Femur (tissue), 1 donor: Measurements from ENCODE around the gene ERMARD.
A peak's percentile ranks its signal among the peaks of the same experiment; 100 is the strongest.

Experiments used
- DNase-seq: peaks from one replicate; pipeline ENCODE4 v3.0.0-alpha.2; 2017

The ERMARD gene

DNA sequence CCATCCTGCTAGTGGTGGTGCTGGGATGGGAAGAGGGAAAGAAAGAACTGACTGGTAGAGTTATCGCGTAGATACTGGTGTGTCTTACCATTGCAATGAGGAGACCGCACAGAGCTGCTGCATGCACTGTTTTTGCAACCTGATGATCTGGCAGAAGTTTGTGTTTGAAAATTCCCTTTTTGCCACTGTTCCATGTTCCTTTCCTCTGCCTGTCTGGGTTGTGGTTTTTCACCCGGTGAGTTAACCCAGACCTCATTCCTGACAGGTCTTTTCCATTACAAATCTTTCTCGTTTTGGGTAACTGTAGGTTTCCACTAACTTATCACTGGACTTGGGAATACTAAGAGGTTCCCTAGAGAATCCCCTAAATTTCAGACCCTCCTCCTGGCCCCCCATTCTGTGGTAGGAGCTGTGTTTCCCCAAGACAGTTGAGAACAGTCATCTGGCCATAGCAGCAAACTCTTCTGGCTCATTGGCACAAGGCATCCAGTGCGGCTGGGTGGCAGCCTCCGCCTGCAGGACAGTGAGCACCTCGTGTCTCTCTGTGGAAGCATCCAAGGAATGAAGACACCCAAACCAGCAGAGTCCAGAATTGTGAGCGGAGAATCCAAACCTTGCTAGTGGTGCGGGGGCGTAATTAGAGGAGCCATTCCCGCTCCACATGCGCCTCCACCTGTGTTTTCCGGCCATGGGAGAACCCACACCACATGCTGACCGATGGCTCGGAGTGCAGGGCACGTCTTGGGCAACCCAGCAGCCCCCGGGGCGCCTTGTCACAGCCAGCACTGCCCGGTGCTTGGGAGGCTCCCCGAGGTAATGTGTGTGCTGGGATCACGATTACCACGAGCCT, 32.8 kb downstream of the ERMARD start:
- DNase-seq = no peak

DNA sequence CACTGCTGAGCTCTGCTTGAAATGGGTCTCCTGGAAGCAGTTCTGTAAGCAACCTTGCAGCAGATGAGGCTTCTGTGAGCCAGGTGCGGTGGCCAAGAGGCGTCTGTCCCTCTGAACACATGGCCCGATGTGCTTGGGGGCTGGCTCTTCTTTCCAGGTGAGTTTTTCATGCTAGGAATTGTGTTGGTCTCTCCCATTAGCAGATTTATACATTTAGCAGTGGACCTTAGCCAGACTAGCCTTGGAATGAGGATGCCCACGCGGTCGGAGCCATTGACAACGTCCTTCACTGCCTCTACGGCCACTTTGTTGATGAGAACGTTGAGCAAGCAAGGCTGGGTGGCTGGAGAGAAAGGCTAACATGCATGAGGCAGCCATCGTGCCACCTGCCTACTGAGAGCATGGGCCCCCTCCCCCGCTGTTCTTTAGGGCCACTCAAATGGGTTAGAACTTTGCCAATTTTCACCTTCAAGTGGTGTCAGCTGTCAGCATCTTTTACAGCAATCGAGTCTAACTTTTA, 33.5 kb downstream of the ERMARD start:
- peak; percentile 5 for DNase-seq

DNA sequence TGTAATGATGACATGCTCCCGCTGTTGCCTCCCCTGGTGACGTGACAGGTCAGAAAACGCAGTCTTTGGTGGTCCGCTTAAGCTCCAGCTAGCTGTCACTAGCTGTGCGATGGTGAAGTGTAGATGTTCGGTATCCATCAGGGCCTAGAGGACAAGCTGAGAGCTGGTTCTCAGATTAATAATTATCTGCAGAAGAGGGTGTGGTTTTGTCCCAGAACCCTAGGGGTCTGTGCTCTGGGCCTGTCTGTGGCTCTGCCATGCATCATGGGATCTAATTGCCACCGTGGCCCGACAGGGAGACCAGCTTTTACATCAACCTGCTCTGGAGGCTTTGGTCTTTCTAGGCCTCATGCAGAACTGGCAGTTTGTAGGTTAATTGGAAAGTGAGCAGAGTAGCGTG, 34.1 kb downstream of the ERMARD start:
- peak; percentile 8 for DNase-seq

DNA sequence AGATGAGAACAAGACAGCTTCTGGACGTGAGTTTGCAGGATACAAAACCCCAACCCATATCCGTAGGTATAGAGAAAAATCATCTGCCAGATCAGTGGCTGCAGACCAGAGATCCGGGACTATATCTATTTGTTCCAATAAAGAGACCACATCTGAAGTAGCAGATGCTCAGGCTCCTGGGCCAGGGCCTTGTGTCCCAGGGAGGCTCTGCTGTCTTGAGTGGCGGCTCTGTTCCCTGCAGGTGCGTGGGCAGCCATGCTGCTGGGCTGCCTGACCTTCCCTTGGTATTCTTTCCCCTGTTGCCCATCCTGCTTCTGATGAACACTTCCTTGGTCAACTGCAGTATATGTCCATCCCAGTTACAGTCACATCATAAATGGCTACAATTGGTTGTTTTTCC, 34.9 kb downstream of the ERMARD start:
- DNase-seq = peak; percentile 7

DNA sequence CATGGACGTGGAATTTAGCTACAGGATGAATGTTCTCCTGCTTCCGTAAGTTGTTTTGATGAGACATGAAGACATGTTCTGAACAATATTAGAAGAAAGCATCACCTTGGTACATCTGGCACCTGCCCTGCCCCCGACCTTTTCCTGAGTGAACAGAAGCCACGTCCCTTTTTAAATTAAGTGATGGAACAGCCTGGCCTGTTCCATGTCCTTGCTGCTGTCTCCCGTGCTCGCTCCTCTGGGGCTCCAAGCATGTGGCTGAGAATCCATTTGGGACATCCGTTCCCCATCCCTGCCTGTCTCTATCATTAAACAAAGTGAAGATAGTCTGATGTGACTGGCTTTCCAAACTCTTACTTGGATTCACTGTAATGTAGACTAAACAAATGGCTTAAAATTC, 36.4 kb downstream of the ERMARD start:
- DNase-seq = peak; percentile 5

DNA sequence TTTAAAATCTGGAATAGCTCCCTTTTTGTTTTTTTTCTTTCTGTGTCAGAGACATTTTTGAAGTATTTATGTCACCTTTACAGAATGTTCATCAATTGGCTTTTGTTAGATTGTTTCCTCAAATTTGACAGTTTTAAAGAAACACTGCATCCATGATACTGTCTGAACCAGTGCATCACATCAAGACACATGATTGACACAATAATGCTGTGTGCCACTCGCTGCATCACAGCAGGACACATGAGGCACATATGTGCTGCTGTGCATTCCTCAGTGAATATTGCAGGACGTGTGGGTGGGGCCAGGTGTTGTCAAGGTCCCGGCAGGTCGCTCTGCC, 37.4 kb downstream of the ERMARD start:
- DNase-seq = no peak

DNA sequence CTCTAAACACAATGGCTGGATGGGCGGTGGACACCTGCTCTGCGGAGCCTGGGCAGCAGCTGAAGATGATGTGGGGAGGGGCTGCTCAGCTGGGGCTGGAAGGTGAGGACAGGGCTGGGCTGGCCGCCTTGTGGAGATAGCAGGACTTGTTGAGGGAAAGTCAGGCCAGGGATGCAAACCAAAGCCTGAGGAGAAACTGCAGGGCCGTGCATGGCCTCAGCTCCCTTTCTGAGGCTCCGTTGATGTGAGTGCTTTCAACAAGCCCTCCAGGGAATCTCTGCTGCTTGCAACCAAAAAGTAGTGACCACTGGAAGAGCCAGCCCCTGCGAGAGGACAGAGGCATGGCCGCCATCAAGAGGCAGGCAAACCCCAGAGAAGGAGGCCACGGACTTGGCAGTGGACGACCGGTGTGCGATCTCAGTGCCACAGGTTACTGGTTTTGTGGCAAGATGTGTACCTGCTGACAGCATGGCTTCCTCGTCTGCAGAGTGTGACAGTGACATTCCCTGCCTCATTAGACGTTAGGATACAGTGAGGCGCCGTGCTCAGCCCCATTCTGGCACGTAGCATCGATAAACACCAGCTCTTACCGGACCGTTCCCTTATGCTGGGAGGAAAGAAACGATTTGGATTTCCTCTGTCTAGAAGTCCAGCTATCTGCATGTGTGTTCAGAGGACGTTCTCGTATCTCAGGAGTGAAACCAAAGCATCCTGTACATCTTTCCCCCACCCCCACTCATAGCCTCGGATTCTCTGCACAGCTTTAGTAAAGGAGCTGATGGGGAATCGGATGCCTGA, 37.9 kb downstream of the ERMARD start:
- peak; percentile 22 for DNase-seq

DNA sequence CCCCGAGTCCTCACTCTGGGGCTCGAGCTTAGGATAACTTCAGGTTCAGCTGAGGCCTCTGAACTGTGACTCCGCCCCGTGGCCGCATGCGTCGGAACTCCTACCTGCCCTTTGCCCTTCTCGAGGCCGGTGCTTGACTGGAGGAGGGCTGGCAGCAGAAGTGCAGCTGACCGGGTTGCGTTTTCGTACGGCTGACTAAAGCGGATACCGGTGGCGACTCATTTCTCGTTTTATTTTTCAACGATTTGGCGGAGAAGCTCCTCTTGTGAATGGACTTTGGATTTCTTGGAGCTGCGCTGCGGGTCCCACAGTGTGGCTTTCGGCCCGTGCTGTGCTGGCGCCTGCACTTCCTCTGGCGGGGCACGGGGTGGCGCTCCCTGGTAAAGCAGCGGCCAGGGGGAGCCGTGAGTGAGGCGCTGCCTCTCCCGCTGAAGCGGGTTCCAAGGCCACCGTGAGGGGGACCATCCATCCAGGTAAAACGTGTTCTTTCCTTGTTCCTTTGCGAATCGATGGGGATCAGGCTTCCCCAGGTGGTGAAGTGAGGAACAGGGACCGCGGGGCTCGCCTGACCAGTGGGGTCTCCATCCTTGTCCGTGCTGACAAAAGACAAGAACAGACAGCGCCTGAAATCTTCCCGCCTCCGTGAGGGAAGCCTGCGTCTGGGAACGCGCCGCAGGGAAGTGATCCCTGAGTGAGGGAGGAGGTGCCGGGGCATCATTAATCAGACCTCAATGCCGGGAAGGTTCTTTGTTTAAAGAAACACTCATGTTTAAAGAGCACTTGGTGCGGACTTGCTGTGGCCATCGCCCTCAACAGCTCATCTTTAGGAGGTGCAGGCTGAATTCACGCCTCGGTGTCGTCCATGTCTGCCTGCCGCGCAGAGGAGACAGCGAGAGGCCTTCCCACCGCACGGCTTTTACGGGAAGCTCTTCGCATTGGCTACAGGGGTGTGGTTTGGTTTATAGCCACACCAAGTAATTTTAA, 38.8 kb downstream of the ERMARD start:
- peak; percentile 87 for DNase-seq

DNA sequence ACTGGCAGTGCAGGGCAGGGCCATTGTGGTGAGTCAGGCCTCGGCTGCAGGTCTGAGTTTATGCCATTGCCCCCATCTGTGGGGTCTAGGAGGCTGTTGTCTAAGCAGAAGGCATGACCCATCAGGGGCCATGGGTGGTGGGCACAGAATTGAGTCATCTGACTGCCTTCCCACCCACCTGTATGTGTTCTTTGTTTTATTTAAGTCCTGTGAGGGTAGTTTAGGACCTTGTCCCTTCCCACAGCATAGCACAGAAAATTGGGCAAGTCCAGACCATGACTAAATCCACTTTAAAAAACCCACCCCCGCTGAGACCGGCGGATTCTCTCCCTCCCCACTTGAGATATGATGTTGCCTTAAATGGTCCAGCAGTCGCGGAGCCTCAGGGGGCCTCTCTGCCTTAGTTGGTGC, 40.3 kb downstream of the ERMARD start:
- DNase-seq = peak; percentile 18

DNA sequence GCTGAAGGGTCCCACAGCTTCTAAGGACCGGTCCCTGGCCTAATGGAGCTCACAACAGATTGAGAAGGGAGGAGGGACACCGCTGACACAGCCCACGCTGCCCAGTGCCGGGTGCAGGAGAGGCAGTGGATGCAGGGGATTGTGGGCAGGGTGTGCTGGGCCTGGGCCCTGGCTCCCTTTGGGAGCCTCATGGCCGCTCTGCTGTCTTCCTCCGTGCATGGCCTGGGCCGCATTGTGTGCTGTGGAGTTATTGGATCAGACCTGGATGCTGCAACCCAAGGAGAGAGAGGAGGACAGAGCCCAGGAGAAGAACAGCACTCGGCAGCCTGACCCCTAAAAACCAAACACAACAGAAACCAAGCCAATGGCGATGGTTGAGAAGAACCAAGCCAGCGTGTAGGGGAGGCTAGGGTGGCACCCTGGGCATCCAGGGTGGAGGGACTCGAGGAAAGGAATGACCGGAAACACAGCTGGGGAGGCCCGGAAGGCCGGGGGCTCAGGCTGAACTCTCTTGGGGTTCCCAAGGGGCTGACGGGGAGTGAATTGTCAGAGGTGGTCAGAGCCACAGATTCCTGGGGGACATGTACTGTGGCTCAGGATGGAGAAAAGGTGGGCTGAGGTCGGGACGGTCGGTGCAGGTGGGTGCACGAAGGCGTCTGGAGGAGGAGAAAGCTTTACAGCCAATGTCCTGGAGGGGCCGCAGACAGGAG, 41.0 kb downstream of the ERMARD start:
- no peak for DNase-seq

DNA sequence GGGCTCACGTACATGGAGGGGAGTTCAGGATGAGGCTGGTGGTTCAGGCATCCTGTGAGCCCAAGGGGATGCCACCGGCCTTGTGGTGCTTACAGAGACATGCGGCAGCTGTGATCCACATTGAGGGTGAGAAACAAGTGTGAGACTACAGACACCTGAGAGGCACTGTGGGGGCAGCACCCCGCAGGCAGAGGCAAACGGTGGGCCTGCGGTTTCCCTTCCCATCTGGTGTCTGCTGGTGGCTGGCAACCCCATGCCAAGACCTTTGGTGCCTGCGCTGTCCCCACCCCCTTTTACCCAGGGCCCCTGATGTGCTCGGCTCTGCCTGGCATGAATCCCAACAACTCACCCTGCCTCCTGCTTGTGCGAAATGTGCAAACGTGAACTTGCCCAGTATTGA, 42.0 kb downstream of the ERMARD start:
- peak; percentile 6 for DNase-seq

DNA sequence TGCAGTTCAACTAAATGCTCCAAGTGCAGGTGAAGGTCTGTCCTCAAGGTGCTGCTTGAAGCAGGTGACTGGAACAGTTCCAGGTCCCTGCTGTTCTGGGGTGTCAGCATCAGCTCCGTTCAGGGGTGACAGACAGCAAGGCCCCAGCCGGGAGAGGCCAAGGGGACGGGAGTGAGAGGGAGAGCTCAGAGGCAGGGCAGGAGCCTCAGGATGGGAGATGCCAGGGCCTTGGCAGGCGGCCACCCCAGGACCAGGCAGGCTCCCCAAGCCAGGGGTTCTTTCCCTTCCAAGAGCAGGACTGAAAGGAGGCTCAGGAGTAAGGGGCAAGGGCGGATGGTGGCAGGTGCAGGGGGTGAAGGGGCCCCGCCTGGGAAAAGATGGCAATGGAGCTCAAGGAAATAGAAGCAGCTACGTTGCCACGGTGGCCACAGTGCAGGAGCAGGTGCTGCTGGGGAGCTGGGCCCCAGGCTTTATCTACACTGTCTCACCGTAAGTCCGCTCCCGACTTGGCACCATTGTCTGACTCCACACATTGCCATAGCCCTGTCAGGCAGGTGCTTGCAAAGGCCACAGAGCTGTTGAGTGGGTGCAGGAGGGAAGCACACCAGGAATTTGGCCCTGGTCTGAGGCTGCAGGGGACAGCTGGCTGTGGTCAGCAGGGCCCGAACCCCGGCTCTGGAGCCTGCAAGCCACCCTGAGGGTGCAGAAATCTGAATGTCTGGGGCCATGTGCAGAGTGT, 43.1 kb downstream of the ERMARD start:
- peak; percentile 13 for DNase-seq

DNA sequence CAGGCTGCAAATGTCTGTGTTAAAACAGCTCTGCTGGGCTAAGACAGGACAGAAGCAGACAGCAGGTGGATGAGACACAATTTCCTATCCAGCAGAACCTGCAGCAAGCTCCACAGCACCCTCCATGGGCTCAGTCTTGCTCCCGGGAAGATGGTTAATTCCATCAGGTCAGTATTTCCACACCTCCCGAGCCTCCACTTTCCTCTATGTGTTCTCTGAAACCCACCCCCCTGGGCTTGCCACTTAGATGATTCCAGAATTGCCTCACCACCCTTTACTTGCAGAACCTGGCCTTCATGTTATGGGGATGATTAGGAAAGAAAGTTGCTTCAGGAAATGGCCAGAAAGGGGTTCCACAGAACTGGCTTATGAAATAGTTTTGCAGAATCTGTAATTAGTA, 43.8 kb downstream of the ERMARD start:
- peak; percentile 9 for DNase-seq

DNA sequence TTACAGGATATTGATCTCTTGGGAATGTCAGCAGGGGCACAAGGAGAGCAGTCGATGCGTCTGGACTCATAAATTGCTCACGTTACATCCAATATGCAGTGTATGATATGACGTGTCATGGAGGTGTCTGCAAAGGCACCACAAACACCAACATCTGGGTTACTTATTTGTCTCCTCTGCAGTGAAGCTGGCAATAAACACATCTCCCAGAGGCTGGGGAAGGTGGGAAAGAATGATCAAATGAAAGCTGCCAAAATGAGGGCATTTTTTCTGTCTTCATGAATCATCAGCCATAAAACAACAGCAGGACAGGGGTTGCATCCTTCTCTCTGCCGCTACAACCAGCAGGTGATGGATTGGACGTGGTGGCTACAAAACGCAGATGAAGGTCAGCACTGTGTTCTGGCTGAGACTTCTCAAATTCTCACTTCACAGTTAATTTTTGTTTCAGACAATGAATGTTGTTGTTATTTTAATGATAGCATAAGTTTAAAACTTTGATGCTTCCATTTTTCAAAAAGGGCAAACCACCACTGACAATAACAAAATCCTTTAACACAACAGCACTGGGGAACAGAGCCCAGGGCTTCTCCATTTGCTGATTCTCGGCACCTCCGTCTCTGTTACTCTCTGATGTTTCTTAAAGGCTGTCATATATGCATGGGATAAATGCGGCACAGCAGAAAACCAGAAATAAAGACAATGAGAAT, 47.5 kb downstream of the ERMARD start:
- no peak for DNase-seq

DNA sequence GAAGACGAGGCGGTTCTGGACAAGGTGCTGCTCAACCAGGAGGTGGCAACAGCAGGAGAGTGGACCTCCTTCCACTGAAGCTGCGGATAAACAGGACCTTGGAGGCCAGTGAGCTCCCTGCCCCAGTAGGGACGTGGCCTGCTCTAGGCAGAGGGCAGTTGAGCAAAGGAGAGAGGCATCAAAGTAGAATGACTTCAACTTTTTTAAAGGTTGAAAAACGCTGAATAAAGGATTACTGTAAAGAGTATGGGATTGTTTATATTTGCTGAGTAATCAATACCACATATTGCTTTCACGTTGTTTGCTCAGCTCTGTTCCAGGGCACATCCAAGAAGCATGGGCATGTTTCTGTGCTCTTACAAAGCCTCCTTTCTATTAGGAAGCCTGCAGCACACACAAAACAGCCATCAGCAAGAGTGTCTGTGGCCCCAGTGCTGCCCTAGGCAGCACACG, 48.1 kb downstream of the ERMARD start:
- peak; percentile 4 for DNase-seq

DNA sequence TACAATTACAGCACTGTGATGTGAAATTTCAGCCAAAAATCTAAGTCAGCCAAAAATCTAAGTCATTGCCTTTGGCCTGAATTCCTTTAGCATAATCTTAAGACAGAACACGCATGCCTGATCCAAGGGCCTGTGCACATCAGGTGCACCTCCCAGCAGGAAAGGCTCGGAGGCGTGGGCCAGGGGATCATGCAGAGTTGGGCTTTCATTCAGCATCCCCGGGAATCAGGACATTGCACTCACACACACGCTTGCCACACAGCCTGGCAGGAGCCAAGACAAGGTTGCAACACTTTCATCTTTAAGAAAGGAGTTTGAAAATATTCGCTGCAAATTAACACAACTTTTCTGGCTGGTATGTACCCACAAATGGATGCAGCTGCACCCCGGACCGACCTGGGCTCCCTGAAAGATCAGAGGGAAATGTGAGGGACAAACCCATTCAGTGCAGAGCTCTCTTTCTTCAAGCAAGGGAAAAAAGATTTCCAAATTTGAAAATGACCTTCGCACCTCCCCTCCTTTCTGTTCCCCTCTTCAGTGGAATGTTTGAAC, 48.8 kb downstream of the ERMARD start:
- DNase-seq = peak; percentile 10

DNA sequence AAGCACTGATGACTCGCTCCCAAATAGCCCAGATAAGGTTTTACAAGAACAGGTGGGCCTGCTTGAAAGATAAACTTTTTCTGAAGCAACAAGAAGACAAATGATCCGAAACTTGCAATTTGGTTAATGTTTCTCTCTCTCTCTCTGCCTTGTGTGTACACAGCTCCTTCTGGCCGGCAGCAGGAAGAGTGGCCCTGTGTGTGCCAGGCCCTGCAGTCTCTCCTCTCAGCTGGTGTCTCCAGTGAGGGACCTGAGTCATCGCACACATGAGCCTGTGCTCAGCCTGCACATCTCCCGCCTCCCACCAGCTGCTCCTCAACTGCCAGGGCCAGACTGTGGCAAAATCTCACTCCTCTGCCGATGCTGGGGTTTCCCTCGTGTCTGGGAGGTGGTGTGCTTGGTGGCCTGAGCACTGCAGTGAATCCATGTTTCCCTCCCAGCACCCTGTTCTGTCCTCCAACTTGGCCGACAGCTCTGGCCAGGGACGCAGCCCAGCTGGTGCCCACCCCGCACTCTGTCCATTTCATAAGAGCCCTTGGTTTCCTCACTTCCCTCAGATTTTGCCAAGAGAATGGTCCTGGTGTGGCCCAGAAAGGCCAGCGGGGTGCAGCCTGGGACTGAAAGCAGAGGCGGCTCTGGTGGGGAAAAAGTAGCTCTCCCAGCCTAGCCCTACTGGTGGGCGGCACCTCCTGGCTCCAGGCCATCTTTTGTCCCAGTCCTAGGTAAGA, 49.4 kb downstream of the ERMARD start:
- DNase-seq = peak; percentile 29

DNA sequence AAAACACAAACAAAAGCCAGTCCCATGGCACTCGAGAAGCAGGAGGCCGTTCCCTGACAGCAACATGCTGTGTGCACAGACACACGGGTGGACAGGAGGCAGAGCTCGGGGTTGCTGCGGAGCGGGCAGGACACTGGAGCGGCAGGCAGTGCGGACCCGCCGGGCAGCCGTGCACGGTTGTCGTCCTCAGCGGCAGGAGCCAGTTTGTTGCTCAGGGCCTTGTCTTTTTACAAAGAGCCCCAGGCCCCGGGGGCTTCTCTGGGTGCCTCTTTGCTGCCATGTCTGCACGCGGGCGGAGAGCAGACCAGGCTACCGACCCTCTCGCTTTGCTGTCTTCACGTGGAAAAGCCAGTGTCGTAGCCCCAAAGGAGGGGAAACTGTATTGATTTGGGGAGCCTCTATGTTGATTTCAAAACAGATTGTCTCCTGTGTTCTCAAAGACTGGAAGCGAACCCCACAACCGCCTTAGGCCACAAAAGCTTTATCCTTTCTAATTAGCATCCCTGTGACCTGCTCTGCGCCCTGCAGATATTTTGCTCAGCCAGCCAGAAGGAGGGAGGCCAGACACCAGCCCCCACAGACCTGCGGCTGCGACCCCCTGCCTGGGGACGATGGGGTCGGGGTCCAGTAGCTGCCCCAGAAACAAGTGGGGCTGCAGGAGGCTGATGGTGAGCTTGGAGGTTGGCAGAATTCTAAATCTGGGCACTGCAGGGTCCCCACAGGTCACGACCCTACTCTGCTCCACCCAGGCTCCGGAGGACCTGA, 50.2 kb downstream of the ERMARD start:
- no peak for DNase-seq

DNA sequence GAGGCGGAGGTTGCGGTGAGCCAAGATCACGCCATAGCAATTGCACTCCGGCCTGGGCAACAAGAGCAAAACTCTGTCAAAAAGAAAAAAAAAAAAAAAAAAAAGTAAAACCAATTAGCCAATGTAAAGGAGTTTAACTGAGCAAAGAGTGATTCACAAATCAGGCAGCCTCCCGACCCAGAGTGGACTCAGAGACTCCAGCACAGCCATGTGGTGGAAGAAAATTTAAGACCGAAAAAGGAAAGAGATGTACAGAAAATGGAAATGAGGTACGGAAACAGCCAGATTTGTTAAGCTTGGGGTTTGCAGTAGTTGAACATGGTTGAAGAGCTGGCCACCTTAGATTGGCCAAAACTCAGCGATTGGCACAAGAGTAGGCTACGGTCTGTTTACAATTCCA, 51.4 kb downstream of the ERMARD start:
- DNase-seq = no peak
